ENCODE data around the gene CMTR2.

CMTR2 gene

GRCh38 chr16:71264299-71264698 is 24.9 kb downstream of the CMTR2 start:
- no peak for DNase-seq

DNA sequence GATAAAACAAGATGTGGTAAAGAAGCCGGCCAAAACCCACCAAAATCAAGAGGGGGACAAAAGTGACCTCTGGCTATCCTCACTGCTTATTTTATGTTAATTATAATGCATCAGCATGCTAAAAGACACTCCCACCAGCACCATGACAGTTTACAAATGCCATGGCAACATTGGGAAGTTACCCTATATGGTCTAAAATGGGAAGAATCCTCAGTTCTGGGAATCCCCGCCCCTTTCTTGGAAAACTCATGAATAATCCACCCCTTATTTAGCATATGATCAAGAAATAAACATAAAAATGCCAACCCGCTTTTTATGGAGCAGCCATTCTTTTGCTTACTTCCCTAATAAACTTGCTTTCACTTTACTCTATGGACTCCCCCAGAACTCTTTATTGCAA is 25.6 kb downstream of the CMTR2 start:
- no peak for DNase-seq

DNA sequence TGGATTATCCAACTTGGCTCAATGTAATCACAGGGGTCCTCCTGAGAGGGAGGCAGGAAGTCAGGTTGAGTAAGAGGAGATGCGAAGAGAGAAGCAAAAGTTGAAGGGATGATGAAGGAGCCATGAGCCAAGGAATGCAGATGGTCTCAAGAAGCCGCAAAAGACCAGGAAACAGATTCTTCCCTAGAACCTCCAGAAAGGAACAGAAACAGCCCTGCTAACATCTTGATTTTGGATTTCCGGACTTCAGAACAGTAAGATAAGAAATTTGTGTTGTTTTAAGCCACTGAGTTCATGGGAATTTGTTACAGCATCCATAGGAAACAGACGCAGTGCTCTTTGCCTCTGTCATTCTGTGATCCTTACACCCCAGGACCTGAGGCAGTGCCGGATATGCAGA is 26.8 kb downstream of the CMTR2 start:
- no peak for DNase-seq

DNA sequence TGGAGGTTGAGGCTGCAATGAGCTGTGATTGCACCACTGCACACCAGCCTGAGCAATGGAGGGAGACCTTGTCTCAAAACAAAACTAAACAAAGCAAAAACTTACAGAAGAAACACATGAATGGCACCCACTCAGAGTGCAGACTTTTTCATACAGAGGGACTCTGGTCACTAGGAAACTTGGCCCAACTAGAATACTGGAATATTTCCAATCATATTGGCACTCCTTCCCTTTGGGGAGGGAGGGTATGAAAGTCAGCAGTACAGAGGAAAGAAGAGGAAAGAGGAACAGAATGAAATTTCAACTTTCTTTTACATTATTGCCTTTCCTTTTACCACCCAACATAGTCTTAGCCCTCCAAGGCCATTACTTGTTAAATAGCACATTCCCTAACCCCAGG is 28.2 kb downstream of the CMTR2 start:
- DNase-seq = no peak

- no peak for DNase-seq
Measured at GRCh38 chr16:71259086-71259485, 30.1 kb downstream of the CMTR2 start.

DNA sequence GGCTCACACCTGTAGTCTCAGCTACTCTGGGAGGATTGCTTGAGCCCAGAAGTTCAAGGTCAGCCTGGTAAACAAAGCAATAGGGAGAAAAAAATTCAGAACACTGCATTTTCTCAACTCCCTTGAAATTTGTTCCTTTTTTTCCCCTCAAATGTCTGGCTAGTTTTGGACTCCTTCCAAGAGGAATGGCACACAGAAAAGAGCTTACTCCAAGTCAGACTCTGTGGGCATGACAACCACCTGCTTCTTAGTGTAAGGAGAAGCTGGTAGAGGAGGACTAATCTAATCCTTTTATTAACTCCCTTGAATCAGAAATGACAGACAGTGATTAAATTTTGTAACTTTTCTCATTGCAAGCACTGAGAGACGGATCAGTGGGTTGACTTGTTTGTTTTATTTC is 30.8 kb downstream of the CMTR2 start:
- DNase-seq = no peak

GRCh38 chr16:71257768-71258167 is 31.4 kb downstream of the CMTR2 start:
- no peak for DNase-seq

DNA sequence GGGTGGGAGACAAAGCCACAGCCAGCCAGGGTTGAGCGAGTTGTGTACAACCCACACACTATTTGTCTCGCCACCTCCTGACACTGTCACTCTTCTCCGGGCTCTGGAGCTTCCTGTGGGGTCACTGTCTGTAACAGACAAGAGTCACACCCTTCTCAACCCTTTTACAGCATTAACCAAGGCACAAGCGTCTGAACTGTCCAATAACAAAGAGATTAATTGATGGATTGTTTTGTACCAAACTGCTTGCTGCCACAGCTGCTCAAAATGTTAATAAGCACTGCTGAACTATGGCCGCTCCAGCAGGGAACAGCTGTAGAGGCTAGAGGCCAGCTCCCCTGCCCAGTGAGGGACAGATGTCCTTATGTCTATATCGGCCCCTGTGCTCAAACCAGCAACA is 33.5 kb downstream of the CMTR2 start:
- DNase-seq = no peak

DNA sequence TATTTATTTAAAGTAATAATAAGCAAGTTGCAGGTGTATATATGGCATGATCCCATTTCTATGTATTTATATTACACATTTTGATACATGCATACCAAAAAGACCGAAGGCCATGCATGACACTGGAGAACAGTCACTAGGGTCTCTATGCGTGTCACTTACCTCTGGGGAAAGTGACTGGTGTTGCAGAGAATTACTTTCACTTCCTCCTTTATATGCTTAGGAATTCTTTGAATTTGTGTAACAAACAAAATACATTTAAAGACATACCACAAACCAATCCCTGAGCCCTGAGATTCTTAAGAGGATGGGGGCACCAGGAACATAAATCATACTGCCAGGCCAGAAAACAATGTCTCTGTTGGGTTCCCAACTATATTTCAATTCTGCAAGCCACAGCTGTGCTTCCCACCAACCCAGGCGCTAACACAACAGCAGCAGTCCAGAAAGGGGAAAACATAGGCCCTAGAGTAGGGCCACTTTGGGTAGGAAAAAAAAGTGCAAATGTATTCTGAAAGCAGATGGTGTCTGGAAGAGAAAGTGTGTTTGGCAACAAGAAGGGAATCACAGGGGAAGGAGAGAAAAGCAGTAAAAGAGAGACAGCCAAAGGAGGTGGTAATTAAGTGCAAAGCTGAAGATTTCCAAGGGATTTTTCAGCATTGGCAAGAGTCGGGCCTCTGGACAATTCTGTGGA is 34.2 kb downstream of the CMTR2 start:
- no peak for DNase-seq

DNA sequence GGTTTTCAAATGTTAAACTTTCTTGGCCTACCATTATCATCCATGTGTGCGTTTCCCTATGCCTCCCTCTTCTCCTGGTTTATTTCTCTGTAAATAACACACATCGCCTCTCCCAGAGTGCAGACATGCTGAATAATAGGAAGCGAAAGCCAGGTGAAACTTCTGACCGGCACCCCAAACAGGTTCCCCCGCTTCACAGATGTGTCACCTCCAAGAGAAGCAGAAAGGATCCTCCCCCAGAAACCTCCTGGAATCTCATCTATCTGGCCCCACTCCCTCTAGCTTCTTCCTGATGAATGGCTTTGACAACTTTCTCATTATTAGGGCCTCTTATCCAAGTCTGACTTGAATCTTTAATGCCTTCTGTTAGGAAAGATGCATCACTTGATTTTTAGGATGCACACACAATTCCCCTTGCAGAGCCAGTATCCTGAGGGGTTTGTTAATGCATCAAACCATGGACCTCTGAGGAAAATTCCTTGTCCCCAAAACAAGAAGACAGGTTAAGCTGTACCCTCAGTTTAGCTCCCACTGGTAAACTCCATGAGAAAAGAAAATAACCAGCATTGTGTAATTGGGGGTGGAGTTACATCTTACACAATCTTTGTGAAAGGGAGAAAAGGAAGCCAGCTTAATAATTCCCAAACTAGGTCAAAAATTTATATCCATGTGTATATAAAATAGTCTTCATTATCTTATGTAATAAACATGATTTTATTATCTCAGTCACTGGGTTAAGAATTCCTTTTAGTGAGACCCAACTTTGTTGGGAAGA is 38.6 kb downstream of the CMTR2 start:
- no peak for DNase-seq

- DNase-seq = no peak
Measured at GRCh38 chr16:71249399-71249798, 39.8 kb downstream of the CMTR2 start.

DNA sequence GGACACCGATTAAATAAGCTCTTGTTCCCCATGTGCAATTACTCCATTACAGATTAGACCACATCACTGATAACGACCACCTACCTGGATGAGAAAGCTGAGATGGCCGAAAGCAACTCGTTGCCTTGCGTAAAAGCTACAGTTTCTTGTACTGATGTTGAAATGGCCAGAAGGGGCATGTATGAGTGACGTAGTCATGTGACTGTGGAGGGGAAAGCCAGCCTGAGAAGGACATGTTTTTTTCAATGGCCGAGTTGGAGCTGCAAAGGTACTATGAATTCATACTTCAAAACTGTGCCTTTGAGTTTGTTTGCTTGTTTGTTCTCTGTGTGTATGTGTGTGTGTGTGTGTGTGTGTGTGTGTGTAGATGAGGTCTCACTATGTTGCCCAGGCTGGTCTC is 41.7 kb downstream of the CMTR2 start:
- DNase-seq = no peak

DNA sequence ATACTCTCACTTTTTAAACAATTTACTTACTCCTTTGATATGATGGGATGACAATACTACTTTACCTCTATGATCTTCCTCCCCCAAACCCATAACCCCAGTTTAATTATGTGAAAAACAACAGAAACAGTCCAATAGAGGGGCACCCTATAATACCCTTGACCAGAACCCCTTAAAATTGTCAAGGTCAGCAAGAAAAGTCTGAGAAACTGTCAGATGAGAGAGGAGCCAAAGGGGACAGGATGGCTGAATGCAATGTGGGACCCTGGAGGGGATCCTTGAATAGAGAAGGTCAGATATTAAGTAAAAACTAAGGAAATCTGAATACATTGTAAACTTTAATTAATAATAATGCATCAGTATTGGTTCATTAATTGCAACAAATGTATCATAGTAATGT is 42.9 kb downstream of the CMTR2 start:
- DNase-seq = no peak

DNA sequence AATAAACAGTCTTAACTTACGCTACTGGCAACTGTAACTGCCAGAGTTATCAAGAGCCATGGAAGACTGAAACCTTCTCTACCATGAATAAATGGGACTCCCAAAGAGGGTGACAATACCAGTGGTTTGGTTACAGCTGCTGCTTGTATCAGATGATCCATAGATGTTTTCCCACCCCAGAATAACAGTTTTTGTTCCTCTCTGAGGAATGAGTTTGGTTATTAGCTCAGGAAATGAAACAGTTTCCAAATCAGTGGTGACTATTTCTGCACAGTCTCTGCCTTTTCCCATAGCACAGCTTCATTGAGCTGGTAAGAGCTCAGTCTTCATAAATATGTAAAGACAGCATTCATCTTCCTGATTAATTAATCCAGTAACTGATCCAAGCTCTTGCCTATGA is 44.7 kb downstream of the CMTR2 start:
- no peak for DNase-seq

DNA sequence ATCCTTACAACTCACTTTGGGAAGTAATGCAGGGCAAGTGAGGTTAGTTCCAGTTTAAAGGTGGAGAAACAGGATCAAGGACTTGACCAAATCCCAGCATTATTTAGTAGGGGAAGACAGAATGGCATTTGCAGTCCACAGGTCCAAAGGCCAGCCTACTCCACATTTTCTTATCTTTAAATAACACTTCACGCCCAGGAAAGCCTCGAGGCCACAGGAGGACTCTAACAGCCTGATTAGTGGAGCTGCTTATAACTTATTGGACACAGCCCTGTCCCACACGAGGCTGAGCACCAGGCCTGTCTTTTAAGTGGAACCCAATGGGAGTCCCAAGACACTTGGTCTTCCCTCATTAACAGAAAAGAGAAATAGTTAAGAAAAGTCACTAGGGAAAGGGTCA is 46.6 kb downstream of the CMTR2 start:
- DNase-seq = no peak

DNA sequence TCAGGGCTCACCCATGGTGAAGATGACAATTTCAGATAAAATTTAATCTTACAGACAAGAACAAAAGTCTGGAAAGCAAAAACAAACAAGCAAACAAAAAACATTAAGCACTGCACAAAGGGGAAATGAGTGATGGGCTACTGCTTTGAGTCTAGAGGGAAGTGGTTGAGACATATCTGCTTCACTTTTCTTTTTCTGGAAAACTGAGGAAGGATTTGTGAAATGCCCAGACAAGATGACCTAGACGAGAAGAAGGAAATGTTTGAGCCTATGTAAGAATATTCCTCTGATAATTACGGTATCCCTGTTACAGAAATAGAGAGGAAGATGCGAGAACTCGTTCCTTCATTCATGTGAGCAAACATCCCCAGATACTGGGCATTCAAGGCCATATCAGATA is 47.2 kb downstream of the CMTR2 start:
- no peak for DNase-seq
